ENCODE data around the gene DLX6.

The DLX6 gene

GRCh38 chr7:96986901-96987300 is 18.5 kb upstream of the DLX6 start:
- Histone ChIP-seq H3K4me1 (ENCODE audit: control insufficient read depth, insufficient read depth, low read length) (peaks cover 17% of the 10 kb centered on the region), H3K9me3 (ENCODE audit: control insufficient read depth, insufficient read depth, low read length) (no peaks in the 10 kb centered on the region), H3K27me3 (ENCODE audit: control insufficient read depth, insufficient read depth, low read length) (peaks cover 69% of the 10 kb centered on the region), H3K4me3 (ENCODE audit: low read depth, low read length) (no peak overlapping the region), H3K36me3 (ENCODE audit: control insufficient read depth, insufficient read depth, low read length) (no peaks in the 10 kb centered on the region), H3K9ac (ENCODE audit: low read depth, low read length) (no peak overlapping the region)

- Histone ChIP-seq H3K4me3 (ENCODE audit: low read depth, low read length) (no peak overlapping the region), H3K36me3 (ENCODE audit: control insufficient read depth, insufficient read depth, low read length) (no peaks in the 10 kb centered on the region), H3K4me1 (ENCODE audit: control insufficient read depth, insufficient read depth, low read length) (peaks cover 19% of the 10 kb centered on the region), H3K9ac (ENCODE audit: low read depth, low read length) (no peak overlapping the region), H3K9me3 (ENCODE audit: control insufficient read depth, insufficient read depth, low read length) (no peaks in the 10 kb centered on the region), H3K27me3 (ENCODE audit: control insufficient read depth, insufficient read depth, low read length) (peaks cover 77% of the 10 kb centered on the region)
Observed at GRCh38 chr7:96987719-96988118, 17.6 kb upstream of the DLX6 start.

- Histone ChIP-seq H3K4me1 (ENCODE audit: control insufficient read depth, insufficient read depth, low read length) (peaks cover 22% of the 10 kb centered on the region), H3K27me3 (ENCODE audit: control insufficient read depth, insufficient read depth, low read length) (peaks cover 92% of the 10 kb centered on the region), H3K4me3 (ENCODE audit: low read depth, low read length) (peak overlapping the region; percentile 9), H3K9ac (ENCODE audit: low read depth, low read length) (no peak overlapping the region), H3K36me3 (ENCODE audit: control insufficient read depth, insufficient read depth, low read length) (no peaks in the 10 kb centered on the region), H3K9me3 (ENCODE audit: control insufficient read depth, insufficient read depth, low read length) (no peaks in the 10 kb centered on the region)
Observed at GRCh38 chr7:96989241-96989858, 16.0 kb upstream of the DLX6 start.

- H3K4me1 ChIP-seq (ENCODE audit: control insufficient read depth, insufficient read depth, low read length): peaks cover 22% of the 10 kb centered on the region
- no peaks in the 10 kb centered on the region for H3K9me3 ChIP-seq (ENCODE audit: control insufficient read depth, insufficient read depth, low read length)
- H3K36me3 ChIP-seq (ENCODE audit: control insufficient read depth, insufficient read depth, low read length): no peaks in the 10 kb centered on the region
Observed at GRCh38 chr7:96989859-96990317, 15.5 kb upstream of the DLX6 start.

GRCh38 chr7:96991546-96992191 is 13.7 kb upstream of the DLX6 start:
- Histone ChIP-seq H3K36me3 (ENCODE audit: control insufficient read depth, insufficient read depth, low read length) (no peaks in the 10 kb centered on the region), H3K9ac (ENCODE audit: low read depth, low read length) (no peak overlapping the region), H3K9me3 (ENCODE audit: control insufficient read depth, insufficient read depth, low read length) (no peaks in the 10 kb centered on the region), H3K4me3 (ENCODE audit: low read depth, low read length) (peak overlapping the region; percentile 31), H3K27me3 (ENCODE audit: control insufficient read depth, insufficient read depth, low read length) (peaks cover 98% of the 10 kb centered on the region), H3K4me1 (ENCODE audit: control insufficient read depth, insufficient read depth, low read length) (peaks cover 14% of the 10 kb centered on the region)

More at GRCh38 chr7:96989859-96990317, 15.5 kb upstream of the DLX6 start:
- Histone ChIP-seq H3K27me3 (ENCODE audit: control insufficient read depth, insufficient read depth, low read length) (peaks cover 94% of the 10 kb centered on the region), H3K9ac (ENCODE audit: low read depth, low read length) (no peak overlapping the region), H3K4me3 (ENCODE audit: low read depth, low read length) (no peak overlapping the region)

- H3K27me3 ChIP-seq (ENCODE audit: control insufficient read depth, insufficient read depth, low read length): peaks cover 98% of the 10 kb centered on the region
- peaks cover 14% of the 10 kb centered on the region for H3K4me1 ChIP-seq (ENCODE audit: control insufficient read depth, insufficient read depth, low read length)
- H3K9me3 ChIP-seq (ENCODE audit: control insufficient read depth, insufficient read depth, low read length): no peaks in the 10 kb centered on the region
- no peak overlapping the region for H3K9ac ChIP-seq (ENCODE audit: low read depth, low read length)
- no peaks in the 10 kb centered on the region for H3K36me3 ChIP-seq (ENCODE audit: control insufficient read depth, insufficient read depth, low read length)
- peak overlapping the region; percentile 31 for H3K4me3 ChIP-seq (ENCODE audit: low read depth, low read length)
Observed at GRCh38 chr7:96992192-96993005, 13.0 kb upstream of the DLX6 start.

GRCh38 chr7:96993094-96993865 is 12.1 kb upstream of the DLX6 start:
- Histone ChIP-seq H3K36me3 (ENCODE audit: control insufficient read depth, insufficient read depth, low read length) (no peaks in the 10 kb centered on the region), H3K9me3 (ENCODE audit: control insufficient read depth, insufficient read depth, low read length) (no peaks in the 10 kb centered on the region), H3K9ac (ENCODE audit: low read depth, low read length) (no peak overlapping the region), H3K4me1 (ENCODE audit: control insufficient read depth, insufficient read depth, low read length) (peaks cover 16% of the 10 kb centered on the region), H3K27me3 (ENCODE audit: control insufficient read depth, insufficient read depth, low read length) (peaks cover 98% of the 10 kb centered on the region), H3K4me3 (ENCODE audit: low read depth, low read length) (peak overlapping the region; percentile 31)

GRCh38 chr7:96993980-96994379 is 11.4 kb upstream of the DLX6 start:
- Histone ChIP-seq H3K9me3 (ENCODE audit: control insufficient read depth, insufficient read depth, low read length) (no peaks in the 10 kb centered on the region), H3K4me3 (ENCODE audit: low read depth, low read length) (peak overlapping the region; percentile 3), H3K4me1 (ENCODE audit: control insufficient read depth, insufficient read depth, low read length) (peaks cover 16% of the 10 kb centered on the region), H3K36me3 (ENCODE audit: control insufficient read depth, insufficient read depth, low read length) (no peaks in the 10 kb centered on the region), H3K27me3 (ENCODE audit: control insufficient read depth, insufficient read depth, low read length) (peaks cover 98% of the 10 kb centered on the region), H3K9ac (ENCODE audit: low read depth, low read length) (no peak overlapping the region)

GRCh38 chr7:96995406-96996110 is 9.8 kb upstream of the DLX6 start:
- Histone ChIP-seq H3K36me3 (ENCODE audit: control insufficient read depth, insufficient read depth, low read length) (no peaks in the 10 kb centered on the region), H3K4me3 (ENCODE audit: low read depth, low read length) (peak overlapping the region; percentile 22), H3K4me1 (ENCODE audit: control insufficient read depth, insufficient read depth, low read length) (peaks cover 23% of the 10 kb centered on the region), H3K9ac (ENCODE audit: low read depth, low read length) (no peak overlapping the region), H3K27me3 (ENCODE audit: control insufficient read depth, insufficient read depth, low read length) (peaks cover 98% of the 10 kb centered on the region), H3K9me3 (ENCODE audit: control insufficient read depth, insufficient read depth, low read length) (no peaks in the 10 kb centered on the region)

GRCh38 chr7:96996111-96996957 is 9.0 kb upstream of the DLX6 start:
- no peaks in the 10 kb centered on the region for H3K9me3 ChIP-seq (ENCODE audit: control insufficient read depth, insufficient read depth, low read length)
- H3K4me1 ChIP-seq (ENCODE audit: control insufficient read depth, insufficient read depth, low read length): peaks cover 27% of the 10 kb centered on the region
- H3K36me3 ChIP-seq (ENCODE audit: control insufficient read depth, insufficient read depth, low read length): no peaks in the 10 kb centered on the region
- peaks cover 98% of the 10 kb centered on the region for H3K27me3 ChIP-seq (ENCODE audit: control insufficient read depth, insufficient read depth, low read length)
- H3K4me3 ChIP-seq (ENCODE audit: low read depth, low read length): peak overlapping the region; percentile 30
- no peak overlapping the region for H3K9ac ChIP-seq (ENCODE audit: low read depth, low read length)
